ENCODE measurements around the gene VPS13D. TPM values are rescaled to one million over a fixed set of nuclear protein-coding genes. Genes with fewer than 3 reads are reported as not detected.

VPS13D gene
- polyA plus RNA-seq, 3 donors, result 3.6 to 20.2 (median 5.1) TPM

DNA sequence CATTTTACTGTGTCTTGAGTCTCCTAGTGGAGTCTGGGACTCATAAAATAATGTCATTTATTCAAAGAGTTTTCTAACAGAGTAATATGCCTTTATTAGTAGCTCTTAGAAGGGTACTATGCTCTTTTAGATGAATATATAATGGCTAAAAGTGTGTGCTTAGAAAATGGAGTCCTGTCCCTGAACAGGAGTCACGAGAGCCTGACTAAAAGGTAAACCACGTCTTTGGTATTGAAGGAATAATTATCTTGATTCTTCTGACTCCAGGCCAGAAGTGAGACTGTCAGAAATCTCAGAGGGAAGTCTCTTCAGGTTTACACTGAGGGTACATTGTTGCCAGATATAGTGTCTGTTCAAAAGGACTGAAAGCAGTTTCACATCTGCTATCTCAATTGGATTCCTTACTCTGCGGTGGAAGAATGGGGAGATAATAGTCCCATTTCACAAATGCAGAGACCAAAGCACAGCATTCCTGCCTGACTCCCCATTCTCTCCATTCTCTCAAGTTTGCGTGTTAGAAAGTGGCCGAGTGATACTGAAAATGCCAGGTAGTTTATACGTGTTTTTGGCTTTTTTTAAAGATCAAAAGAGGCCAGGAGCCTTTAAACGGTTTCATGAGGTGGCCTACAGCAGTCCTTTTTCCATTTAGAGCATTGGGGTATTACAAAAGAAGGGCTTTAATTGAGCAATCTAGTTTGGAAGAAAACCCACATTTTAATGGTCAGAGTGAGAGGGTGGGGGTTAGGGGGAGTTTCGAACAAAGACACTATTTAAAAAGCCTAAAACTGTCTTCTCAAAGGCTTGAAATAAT lies 176.6 kb downstream of the VPS13D start:
- Histone ChIP-seq H3K4me3 (replicated peaks in 1 of 3; ENCODE audit: low read depth in 2 of 3, low read length in 3 of 3) (no peak overlapping the region), H3K27me3 (ENCODE audit: control insufficient read depth in 2 of 2, insufficient read depth in 2 of 2, low read length in 2 of 2) (no peaks in the 10 kb centered on the region), H2AFZ (ENCODE audit: insufficient read depth, low read depth, low read length, poor library complexity, severe bottlenecking) (no peak overlapping the region), H3K9me3 (replicated peaks in 1 of 2; ENCODE audit: control insufficient read depth in 1 of 2, insufficient read depth in 1 of 2, low read length in 2 of 2) (peaks cover 0 to 8% of the 10 kb centered on the region in 2 donors), H3K4me2 (replicated peaks; ENCODE audit: extremely low read depth, low read length, poor library complexity, severe bottlenecking) (peak overlapping the region; percentile 5), H3K79me2 (ENCODE audit: insufficient read depth, low read length) (no peaks in the 10 kb centered on the region), H3K9ac (ENCODE audit: insufficient read depth, low read length, poor library complexity, severe bottlenecking) (no peak overlapping the region), H3K27ac (ENCODE audit: low read depth in 1 of 2, low read length in 2 of 2) (peak overlapping the region in 1 of 2 donors; percentile 12), H3K4me1 (ENCODE audit: control insufficient read depth in 1 of 2, insufficient read depth in 2 of 2, low read length in 2 of 2) (peaks cover 24 to 32% of the 10 kb centered on the region in 2 donors), H3K36me3 (replicated peaks in 1 of 2; ENCODE audit: control insufficient read depth in 1 of 2, insufficient read depth in 2 of 2, low read length in 2 of 2) (peaks cover 44 to 64% of the 10 kb centered on the region in 2 donors), H4K20me1 (ENCODE audit: insufficient read depth, low read length) (no peaks in the 10 kb centered on the region)
- Mint-ChIP-seq H3K4me3 (no peak overlapping the region), H3K27ac (peak overlapping the region in 3 of 7 donors; percentile 68 to 85 (median 78)), H3K4me1 (peaks cover 30% of the 10 kb centered on the region), H3K36me3 (peaks cover 60 to 65% of the 10 kb centered on the region in 2 donors), H3K27me3 (ENCODE audit: low read depth in 3 of 3) (no peaks in the 10 kb centered on the region), H3K9me3 (peaks cover 5 to 12% (median 7%) of the 10 kb centered on the region in 7 donors)
- whole genome bisulfite sequencing (ENCODE audit: insufficient coverage), result 28% methylated on average over 4 of the region's 8 CpGs
- no peak for DNase-seq
- TF ChIP-seq, protein P1, sequence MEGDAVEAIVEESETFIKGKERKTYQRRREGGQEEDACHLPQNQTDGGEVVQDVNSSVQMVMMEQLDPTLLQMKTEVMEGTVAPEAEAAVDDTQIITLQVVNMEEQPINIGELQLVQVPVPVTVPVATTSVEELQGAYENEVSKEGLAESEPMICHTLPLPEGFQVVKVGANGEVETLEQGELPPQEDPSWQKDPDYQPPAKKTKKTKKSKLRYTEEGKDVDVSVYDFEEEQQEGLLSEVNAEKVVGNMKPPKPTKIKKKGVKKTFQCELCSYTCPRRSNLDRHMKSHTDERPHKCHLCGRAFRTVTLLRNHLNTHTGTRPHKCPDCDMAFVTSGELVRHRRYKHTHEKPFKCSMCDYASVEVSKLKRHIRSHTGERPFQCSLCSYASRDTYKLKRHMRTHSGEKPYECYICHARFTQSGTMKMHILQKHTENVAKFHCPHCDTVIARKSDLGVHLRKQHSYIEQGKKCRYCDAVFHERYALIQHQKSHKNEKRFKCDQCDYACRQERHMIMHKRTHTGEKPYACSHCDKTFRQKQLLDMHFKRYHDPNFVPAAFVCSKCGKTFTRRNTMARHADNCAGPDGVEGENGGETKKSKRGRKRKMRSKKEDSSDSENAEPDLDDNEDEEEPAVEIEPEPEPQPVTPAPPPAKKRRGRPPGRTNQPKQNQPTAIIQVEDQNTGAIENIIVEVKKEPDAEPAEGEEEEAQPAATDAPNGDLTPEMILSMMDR (IDR thresholded peaks at IDR 0.05), result no peak
- intact Hi-C loops (cut with micrococcal nuclease), result no loop called here

DNA sequence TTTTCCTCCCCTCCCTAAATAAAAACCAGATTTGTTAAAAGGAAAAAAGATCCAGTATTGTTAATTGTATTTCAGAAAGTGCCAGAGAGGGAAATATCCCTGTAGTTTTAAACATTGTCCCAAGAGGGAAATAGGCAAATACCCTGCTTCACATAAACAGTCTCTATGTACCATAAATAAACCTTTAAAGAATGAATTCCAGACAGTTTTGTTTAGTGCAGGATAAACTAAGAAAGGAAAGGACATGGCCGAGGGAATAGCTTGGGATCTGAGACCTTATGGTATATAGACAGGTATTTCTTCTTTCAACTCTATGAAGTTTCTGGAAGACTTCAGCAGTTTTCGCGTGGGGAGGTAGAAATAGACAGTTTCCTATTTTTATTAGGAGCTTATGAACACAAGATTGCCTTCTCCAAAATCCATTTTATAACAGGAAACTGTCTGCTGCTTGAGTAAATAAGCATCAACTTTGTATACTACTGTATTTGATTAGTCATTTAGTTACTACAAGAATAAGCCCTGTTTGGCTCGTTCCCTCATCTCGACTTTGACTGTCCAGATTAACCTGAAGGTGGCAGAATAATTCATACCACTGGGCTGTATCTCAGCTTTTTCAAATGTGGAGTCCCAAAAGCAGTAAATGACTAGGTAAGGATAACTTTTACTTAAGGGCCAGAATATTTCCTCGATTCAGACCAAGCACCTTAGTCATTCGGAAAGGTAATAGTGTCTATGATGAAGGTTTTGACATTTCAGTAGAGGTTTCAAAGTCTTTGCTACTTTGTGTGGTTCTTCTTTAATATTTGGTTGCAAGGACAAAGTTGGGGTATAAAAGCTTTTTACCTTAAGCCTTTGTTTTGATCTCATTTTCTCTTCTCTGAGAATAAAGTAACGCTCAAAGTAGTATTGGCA lies 177.5 kb downstream of the VPS13D start:
- H3K27me3 ChIP-seq (ENCODE audit: control insufficient read depth in 2 of 2, insufficient read depth in 2 of 2, low read length in 2 of 2), result no peaks in the 10 kb centered on the region
- H3K4me3 ChIP-seq (replicated peaks in 1 of 3; ENCODE audit: low read depth in 2 of 3, low read length in 3 of 3), result no peak overlapping the region
- Mint-ChIP-seq H3K4me3 (no peak overlapping the region), H3K36me3 (peaks cover 62 to 65% of the 10 kb centered on the region in 2 donors), H3K4me1 (peaks cover 30% of the 10 kb centered on the region), H3K9me3 (peaks cover 5 to 12% (median 7%) of the 10 kb centered on the region in 7 donors), H3K27ac (peak overlapping the region in 1 of 7 donors; percentile 75), H3K27me3 (ENCODE audit: low read depth in 3 of 3) (no peaks in the 10 kb centered on the region)
- no peaks in the 10 kb centered on the region for H3K79me2 ChIP-seq (ENCODE audit: insufficient read depth, low read length)
- peak overlapping the region in 1 of 2 donors; percentile 12 for H3K27ac ChIP-seq (ENCODE audit: low read depth in 1 of 2, low read length in 2 of 2)
- no peaks in the 10 kb centered on the region for H4K20me1 ChIP-seq (ENCODE audit: insufficient read depth, low read length)
- no peak overlapping the region for H3K9ac ChIP-seq (ENCODE audit: insufficient read depth, low read length, poor library complexity, severe bottlenecking)
- TF ChIP-seq, protein P1 (IDR thresholded peaks at IDR 0.05), result no peak
- no peak for DNase-seq
- 100% methylated on average over 3 of the region's 8 CpGs for whole genome bisulfite sequencing (ENCODE audit: insufficient coverage)
- peaks cover 0 to 8% of the 10 kb centered on the region in 2 donors for H3K9me3 ChIP-seq (replicated peaks in 1 of 2; ENCODE audit: control insufficient read depth in 1 of 2, insufficient read depth in 1 of 2, low read length in 2 of 2)
- peaks cover 35 to 64% of the 10 kb centered on the region in 2 donors for H3K36me3 ChIP-seq (replicated peaks in 1 of 2; ENCODE audit: control insufficient read depth in 1 of 2, insufficient read depth in 2 of 2, low read length in 2 of 2)
- intact Hi-C loops (cut with micrococcal nuclease), result no loop called here
- no peak overlapping the region for H2AFZ ChIP-seq (ENCODE audit: insufficient read depth, low read depth, low read length, poor library complexity, severe bottlenecking)
- peaks cover 24 to 32% of the 10 kb centered on the region in 2 donors for H3K4me1 ChIP-seq (ENCODE audit: control insufficient read depth in 1 of 2, insufficient read depth in 2 of 2, low read length in 2 of 2)
- no peak overlapping the region for H3K4me2 ChIP-seq (replicated peaks; ENCODE audit: extremely low read depth, low read length, poor library complexity, severe bottlenecking)

All from CD14-positive monocyte (primary cell).